Esophagus mucosa (tissue), 1 donor: ENCODE measurements around the gene ZNF260. TPM values are rescaled to one million over a fixed set of nuclear protein-coding genes. Genes with fewer than 3 reads are reported as not detected.
A peak's percentile ranks its signal among the peaks of the same experiment; 100 is the strongest.
"Not testable (repeated sequence)": the region's sequence is repeated elsewhere in the genome, so short reads cannot be mapped to it uniquely, and the experiment has no call there.

Experiments used
- ATAC-seq: fragments of 200-7000 bp; cut with Tn5 transposase; one replicate; pipeline ENCODE4 v1.9.1; 2020
- total RNA-seq: library from RNA; stranded (reverse); gene quantifications from one replicate; pipeline ENCODE4 v1.2.4, GENCODE V29; 2023
- donor health status: DM: yes; HTN: yes; CAD: no.

Gene ZNF260
- total RNA-seq: 7.9 TPM

- ATAC-seq: peak; percentile 98
Measured at GRCh38 chr19:36528194-36528920, at the start of gene ZNF260. Gene ZNF260 (minus strand): TSS chr19:36528271. CDS start chr19:36515238, 13,033 bp downstream.

DNA sequence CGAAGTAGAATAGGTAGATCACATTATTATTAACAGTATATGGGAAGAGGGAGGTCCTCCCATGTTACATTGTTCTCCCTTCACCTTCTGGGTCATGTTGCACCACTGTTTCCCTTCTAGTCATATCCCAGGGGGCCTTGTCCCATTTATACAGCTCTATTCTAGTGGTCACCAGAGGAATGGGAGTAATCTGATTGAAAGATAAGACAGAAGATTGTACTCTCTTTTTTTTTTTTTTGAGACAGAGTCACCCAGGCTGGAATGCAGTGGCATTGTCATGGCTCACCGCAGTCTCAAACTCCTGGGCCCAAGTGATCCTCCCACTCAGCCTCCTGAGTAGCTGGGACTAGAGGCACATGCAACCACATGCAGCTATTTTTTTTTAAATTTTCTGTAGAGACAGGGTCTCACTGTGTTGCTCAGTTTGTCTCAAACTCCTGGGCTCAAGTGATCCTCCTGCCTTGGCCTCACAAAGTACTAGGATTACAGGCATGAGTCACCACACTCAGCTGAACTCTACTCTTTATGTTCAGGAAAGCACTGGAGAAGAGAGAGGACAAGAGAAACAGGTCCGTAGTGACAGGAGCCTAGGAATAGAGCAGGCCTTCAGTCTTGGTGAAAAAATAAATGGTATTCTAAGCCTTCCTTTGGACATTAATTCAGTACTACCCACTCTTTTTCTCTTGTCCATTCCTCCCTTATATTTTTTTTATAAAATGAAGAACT, 49.4 kb upstream of the ZNF260 start:
- no peak for ATAC-seq

- ATAC-seq: no peak
Measured at GRCh38 chr19:36574741-36575140, 46.7 kb upstream of the ZNF260 start.

GRCh38 chr19:36573895-36574720, 46.0 kb upstream of the ZNF260 start:
- ATAC-seq: peak; percentile 34

- ATAC-seq: peak; percentile 98
Measured at GRCh38 chr19:36573020-36573894, 45.2 kb upstream of the ZNF260 start, which contains the start of gene ZNF529. Gene ZNF529 (minus strand): TSS chr19:36573292. CDS start chr19:36572346, 946 bp downstream.

GRCh38 chr19:36572593-36573019, 44.5 kb upstream of the ZNF260 start:
- ATAC-seq: no peak

- no peak for ATAC-seq
Measured at GRCh38 chr19:36564391-36564790, 36.3 kb upstream of the ZNF260 start.

GRCh38 chr19:36547001-36547732, 19.1 kb upstream of the ZNF260 start:
- no peak for ATAC-seq

DNA sequence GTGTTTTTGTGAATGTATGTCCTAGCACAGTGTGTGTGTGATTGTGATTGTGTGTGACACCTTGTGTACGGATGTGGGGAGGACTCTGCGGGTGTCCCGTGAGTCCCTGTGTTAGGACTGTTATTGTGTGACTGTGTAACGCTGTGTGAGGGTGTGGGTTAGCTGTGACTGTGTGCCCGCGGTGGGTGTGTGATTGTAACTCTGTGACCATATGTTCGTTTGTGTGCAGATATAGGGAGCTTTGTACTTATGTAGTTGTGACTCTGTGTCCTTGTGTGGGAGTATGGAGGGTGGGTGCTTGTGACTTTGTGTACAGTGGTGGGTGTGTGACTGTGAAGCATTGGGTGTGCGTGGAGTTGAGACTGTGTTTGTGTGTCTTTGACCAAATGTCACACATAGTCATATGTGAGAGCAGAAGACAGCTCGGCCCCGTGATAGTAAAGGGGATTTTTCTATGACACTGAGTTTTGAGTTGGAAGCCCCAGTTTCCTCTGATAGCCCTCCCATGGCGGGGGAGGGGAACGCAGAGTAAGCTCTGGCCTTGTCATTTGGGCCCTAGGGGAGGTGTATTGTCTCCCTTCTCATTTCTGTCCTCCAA, 949 bp upstream of the ZNF260 start:
- peak; percentile 61 for ATAC-seq

DNA sequence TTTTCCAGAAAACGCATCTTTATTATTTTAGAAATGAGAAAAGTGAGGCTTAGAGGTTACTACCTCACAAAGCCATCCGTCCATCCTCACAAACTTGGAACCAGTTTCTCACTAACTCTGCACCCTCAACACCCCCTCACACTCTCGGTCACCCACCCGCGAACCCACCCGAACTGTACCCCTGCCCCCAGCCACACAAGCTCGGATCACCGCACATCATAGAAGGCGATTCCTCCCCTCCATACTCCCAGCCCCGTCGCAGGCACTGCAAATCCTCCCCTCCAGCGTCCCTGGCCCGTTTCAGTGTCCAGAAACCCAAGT, 238 bp downstream of the ZNF260 start:
- peak; percentile 9 for ATAC-seq

- no peak for ATAC-seq
Measured at GRCh38 chr19:36527341-36527740, 730 bp downstream of the ZNF260 start.

DNA sequence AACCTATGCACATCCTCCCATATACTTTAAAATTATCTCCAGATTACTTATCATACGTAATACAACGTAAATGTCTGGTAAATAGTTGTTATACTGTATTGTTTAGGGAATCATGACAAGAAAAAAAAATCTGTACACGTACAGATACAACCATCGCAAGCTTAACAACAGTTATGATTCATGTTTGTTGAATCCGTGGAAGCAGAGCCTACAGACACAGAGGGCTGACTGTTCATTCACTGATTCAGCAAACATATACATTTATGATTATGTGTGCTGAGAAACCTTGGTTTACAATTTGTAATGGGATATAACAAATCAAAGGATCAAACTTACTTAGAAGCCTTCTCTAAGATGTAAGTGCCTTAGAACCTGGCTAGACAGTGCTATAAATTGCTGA, 1.5 kb downstream of the ZNF260 start:
- no peak for ATAC-seq

GRCh38 chr19:36524617-36525016, 3.5 kb downstream of the ZNF260 start:
- ATAC-seq: no peak

- no peak for ATAC-seq
Measured at GRCh38 chr19:36514012-36514612, 14.0 kb downstream of the ZNF260 start.

DNA sequence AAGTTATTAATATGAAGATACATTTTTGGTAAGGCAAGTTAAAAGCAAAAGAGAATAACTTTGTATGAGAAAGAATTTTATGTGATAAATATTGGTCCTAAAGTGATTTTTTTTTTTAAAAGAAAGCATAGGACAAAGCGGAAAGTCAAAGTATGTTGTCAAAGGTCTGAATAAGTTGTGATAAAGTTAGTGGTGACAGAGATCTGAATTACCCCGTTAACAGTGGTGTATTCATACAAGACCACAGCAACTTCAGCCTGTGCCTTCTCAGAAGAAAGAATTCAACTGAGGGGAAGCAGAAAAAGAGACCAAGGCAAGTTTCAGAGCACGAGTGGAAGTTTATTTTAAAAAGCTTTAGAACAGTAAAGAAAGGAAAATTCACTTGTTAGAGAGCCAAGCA, 19.7 kb downstream of the ZNF260 start:
- no peak for ATAC-seq

GRCh38 chr19:36501973-36502372, 26.1 kb downstream of the ZNF260 start:
- no peak for ATAC-seq

DNA sequence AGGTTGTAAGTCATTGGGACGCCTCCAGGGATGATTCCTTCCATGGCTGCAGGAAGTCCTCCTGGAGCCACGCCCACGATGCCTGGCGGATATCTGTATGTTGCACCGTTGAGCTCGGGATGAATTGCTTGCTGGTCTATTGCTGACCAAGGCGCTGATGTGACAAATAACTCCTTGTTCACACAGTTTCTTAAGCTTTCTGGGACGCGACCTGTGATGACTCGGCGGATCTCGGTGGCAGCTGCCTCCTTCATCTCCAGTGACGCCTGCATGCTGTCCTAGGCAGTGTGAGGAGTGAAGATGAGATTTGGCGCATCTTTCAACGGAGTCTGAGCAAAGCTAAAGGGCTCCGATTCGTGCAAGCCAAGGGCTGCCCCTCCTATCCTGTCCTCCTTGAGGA, 31.1 kb downstream of the ZNF260 start:
- no peak for ATAC-seq

DNA sequence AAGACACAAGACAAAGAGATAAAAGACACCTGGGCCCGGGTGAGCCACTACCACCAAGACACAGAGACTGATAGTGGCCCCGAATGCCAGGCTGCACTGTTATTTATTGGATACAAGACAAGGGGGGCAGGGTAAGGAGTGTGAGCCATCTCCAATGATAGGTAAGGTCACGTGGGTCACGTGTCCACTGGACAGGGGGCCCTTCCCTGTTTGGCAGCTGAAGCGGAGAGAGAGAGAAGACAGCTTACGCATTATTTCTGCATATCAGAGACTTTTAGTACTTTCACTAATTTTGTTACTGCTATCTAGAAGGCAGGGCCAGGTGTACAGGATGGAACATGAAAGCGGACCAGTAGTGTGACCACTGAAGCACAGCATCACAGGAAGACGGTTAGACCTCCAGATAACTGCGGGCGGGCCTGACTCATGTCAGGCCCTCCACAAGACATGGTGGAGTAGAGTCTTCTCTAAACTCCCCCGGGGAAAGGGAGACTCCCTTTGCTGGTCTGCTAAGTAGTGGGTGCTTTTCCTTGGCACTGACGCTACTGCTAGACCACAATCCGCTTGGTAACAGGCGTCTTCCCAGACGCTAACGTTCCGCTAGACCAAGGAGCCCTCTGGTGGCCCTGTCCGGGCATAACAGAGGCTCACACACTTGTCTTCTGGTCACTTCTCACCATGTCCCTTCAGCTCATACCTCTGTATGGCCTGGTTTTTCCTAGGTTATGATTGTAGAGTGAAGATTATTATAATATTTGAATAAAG, 35.2 kb downstream of the ZNF260 start:
- ATAC-seq: not testable (repeated sequence)

- ATAC-seq: not testable (repeated sequence)
Measured at GRCh38 chr19:36490846-36491245, 37.2 kb downstream of the ZNF260 start.

- peak; percentile 81 for ATAC-seq
Measured at GRCh38 chr19:36489920-36490415, 38.1 kb downstream of the ZNF260 start.
